AG04450 (cell line): ENCODE data around the gene PNPLA7. TPM values are rescaled to one million over a fixed set of nuclear protein-coding genes. Genes with fewer than 3 reads are reported as not detected.

Experiments
- CTCF ChIA-PET: fragments of 300-600, 350-600 bp; formaldehyde crosslinking; extraction: SDS; loops from one replicate; lab custom pipeline; 2022; ENCODE audit warnings: antibody characterized with exemption, inconsistent platforms; lab: Charles Lee
- POLR2A ChIA-PET: fragments of 350-600 bp; formaldehyde crosslinking; extraction: SDS; loops from one replicate; lab custom pipeline; 2021; ENCODE audit warnings: antibody characterized with exemption, inconsistent platforms; lab: Yijun Ruan, JAX
- DNase-seq: peaks from one replicate; pipeline ENCODE4 v3.0.0-alpha.2; 2011; ENCODE audit warnings: low read depth, low spot score
- H3K27ac ChIP-seq: one replicate; pipeline ENCODE4 v1.5.1; 2012; ENCODE audit warnings: low read depth, low read length, control low read depth
- H3K27me3 ChIP-seq: one replicate; pipeline ENCODE4 v1.6.0; 2012; ENCODE audit warnings: low read length; ENCODE audit not compliant: control insufficient read depth, insufficient read depth
- H3K4me3 ChIP-seq: 2 replicates; pipeline ENCODE4 v1.5.1; 2011; ENCODE audit warnings: mild to moderate bottlenecking, low read depth, low read length, control low read depth
- H3K9me3 ChIP-seq: 2 replicates; pipeline ENCODE4 v1.5.1; 2012; ENCODE audit warnings: low read length; ENCODE audit not compliant: control insufficient read depth, insufficient read depth
- polyA plus RNA-seq: library from polyadenylated mRNA; depleted of rRNA; stranded (reverse); fragments of >200 nt; gene quantifications from 2 replicates; pipeline ENCODE4 v1.2.3, GENCODE V29; 2011
- TF ChIP-seq, protein P1 (sequence below): IDR thresholded peaks from 2 replicates; pipeline ENCODE4 v1.5.1; 2011; ENCODE audit warnings: low read depth, low read length, control low read depth, inconsistent platforms

Gene PNPLA7
- polyA plus RNA-seq, 1 experiment: 0.26 TPM

DNA sequence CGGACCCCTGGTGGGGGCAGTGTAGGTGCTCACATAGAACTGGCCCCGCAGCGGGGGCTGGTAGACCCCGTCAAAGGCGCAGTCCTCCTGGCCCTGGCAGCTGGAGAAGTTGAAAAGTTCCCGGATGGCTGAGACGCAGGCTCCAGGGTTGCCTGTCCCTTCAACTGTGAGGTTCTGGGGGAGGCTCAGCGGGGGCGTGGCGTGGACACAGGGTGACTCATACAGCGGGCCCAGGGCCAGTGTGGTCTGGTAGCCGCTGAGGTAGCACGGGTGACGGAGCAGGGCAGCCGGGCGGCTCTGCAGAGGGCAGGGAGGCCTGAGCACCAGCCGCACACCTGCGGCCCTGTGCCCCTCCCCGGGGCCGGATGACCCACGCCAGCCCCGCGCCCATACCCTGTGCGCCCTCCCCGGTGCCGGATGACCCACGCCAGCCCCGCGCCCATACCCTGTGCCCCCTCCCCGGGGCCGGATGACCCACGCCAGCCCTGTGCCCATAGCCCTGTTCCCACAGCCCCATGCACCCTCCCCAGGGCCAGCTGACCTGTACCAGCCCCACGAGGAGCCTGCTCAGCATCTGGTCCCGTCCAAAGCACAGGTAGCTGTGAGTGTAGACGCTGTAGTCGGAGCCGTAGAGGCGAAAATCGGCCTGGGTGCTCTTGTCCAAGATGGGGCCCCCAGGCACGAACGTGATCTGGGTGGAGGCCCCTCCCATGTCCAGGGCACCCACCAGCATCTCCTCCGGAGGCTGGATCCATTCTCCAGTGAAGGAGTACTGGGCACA is 114.0 kb downstream of the PNPLA7 start:
- CTCF ChIA-PET: no interaction called here
- H3K27ac ChIP-seq: no peak overlapping the region
- POLR2A ChIA-PET: no interaction called here

DNA sequence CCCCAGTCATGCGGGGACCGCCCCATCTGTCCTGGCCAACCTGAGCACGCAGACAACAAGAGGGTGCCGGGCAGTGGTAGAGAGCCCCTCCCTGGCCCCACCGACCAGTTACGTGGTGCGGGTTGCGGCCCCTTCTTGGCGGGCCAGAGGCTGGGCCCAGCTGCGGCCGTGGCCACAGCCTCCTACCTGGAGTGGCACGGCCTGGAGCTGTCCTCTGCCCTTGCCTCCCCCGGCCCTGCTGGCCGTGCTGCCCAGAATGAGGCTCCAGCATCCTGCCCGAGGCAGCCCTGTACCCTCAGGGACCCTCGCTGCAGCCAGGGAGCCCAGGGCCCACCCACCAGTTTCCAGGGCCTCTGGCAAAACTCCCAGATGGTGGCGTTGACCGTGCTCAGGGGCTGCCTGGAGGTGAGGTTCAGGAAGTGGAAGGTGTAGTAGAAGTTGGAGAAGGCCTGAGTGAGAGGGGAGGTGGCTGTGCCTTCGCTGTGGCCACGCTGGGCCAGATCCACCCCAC is 114.8 kb downstream of the PNPLA7 start:
- TF ChIP-seq, protein P1, sequence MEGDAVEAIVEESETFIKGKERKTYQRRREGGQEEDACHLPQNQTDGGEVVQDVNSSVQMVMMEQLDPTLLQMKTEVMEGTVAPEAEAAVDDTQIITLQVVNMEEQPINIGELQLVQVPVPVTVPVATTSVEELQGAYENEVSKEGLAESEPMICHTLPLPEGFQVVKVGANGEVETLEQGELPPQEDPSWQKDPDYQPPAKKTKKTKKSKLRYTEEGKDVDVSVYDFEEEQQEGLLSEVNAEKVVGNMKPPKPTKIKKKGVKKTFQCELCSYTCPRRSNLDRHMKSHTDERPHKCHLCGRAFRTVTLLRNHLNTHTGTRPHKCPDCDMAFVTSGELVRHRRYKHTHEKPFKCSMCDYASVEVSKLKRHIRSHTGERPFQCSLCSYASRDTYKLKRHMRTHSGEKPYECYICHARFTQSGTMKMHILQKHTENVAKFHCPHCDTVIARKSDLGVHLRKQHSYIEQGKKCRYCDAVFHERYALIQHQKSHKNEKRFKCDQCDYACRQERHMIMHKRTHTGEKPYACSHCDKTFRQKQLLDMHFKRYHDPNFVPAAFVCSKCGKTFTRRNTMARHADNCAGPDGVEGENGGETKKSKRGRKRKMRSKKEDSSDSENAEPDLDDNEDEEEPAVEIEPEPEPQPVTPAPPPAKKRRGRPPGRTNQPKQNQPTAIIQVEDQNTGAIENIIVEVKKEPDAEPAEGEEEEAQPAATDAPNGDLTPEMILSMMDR: no peak
- H3K9me3 ChIP-seq: no peaks in the 10 kb centered on the region; the same call in 1 of the 2 replicates
- no peak overlapping the region for H3K4me3 ChIP-seq
- no peak for DNase-seq
- peaks cover 2% of the 10 kb centered on the region for H3K27me3 ChIP-seq
- ChIA-PET CTCF (interaction anchor here (1.8 kb wide), 1 partner anchor 9 kb away, joined by 8 read pairs; no protein-coding TSS in a partner anchor), POLR2A (no interaction called here)
- no peak overlapping the region for H3K27ac ChIP-seq

More for the DNA sequence above, 114.0 kb downstream of the PNPLA7 start:
- Histone ChIP-seq H3K27me3 (peaks cover 2% of the 10 kb centered on the region), H3K9me3 (no peaks in the 10 kb centered on the region; the same call in 1 of the 2 replicates), H3K4me3 (no peak overlapping the region)
- no peak for DNase-seq
- TF ChIP-seq, protein P1: no peak

DNA sequence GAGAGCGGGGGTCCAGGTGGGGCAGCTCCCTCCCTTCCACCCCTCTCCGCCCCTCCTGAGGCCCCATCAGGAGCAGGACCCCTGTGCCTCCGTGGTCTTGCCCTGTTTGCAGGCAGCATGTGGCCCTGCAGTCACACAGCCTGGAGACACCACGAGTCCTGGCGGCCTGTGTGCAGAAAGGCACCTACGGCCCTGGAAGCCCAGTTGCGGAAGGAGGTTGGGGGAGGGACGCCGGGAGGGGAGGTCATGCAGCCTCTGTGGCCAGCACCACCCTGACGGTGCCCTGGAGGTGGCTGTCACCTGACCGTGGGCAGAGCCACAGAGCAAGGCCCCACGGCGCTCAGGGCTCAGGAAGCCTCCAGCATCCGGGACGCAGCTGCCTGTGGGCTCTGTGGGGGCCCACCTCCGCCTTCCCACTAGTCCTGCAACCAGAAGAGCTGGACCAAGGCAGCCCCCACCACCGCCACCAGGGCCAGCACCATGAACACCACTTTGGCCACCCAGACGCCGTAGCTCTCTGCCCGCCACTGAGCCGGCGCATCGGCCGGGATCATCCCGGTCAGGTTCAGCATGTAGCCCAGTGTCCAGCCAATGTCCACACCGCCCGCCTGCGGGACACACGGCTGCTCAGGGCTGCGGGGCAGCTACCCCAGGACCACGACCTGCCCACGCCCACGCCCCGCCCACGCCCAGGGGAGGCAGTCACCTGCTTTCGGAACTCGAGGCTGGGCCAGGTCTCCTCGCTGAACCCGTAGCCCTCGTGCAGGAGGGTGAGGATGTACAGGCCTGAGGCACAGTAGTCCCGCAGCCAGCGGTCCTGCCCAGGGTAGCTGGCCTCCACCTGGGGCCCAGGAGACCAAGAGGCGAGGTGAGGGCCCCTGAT is 115.5 kb downstream of the PNPLA7 start:
- POLR2A ChIA-PET: no interaction called here
- no peaks in the 10 kb centered on the region; the same call in 1 of the 2 replicates for H3K9me3 ChIP-seq
- TF ChIP-seq, protein P1: no peak
- peaks cover 2% of the 10 kb centered on the region for H3K27me3 ChIP-seq
- H3K27ac ChIP-seq: no peak overlapping the region
- no peak overlapping the region for H3K4me3 ChIP-seq
- CTCF ChIA-PET: interaction anchor here (1.8 kb wide), 1 partner anchor 10 kb away, joined by 8 read pairs; no protein-coding TSS in a partner anchor
- no peak for DNase-seq

DNA sequence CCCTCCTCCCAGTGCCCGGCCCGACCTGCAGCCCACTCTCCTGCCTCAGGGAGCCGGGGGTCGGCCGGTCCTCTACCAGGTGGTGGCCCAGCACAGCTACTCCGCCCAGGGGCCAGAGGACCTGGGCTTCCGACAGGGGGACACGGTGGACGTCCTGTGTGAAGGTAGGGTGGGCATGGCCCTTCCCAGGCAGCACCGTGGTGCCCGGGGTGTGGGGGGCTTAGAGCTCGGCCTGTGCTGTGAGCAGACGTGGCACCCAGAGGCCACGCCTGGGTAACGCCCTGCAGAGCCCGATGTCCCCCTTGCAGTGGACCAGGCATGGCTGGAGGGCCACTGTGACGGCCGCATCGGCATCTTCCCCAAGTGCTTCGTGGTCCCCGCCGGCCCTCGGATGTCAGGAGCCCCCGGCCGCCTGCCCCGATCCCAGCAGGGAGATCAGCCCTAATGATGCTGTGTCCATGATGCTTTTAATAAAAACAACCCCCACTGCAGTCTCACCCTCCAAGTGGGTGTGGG is 116.2 kb downstream of the PNPLA7 start:
- DNase-seq: no peak
- ChIA-PET POLR2A (no interaction called here), CTCF (interaction anchor here (1.0 to 1.8 kb wide), 2 partner anchors 11 kb away, joined by 8 to 9 read pairs; partner anchors contain the start of genes EXD3 and NOXA1)
- Histone ChIP-seq H3K9me3 (no peaks in the 10 kb centered on the region; the same call in 1 of the 2 replicates), H3K4me3 (no peak overlapping the region), H3K27me3 (no peaks in the 10 kb centered on the region), H3K27ac (no peak overlapping the region)
- TF ChIP-seq, protein P1: no peak
